A549 (cell line): Measurements from ENCODE around the gene AFF3.

Experiments
- CEBPB ChIP-seq, 2 experiments: fragments of >200 bp in 1 of 2; sonication (Bioruptor Twin) in 1 of 2; formaldehyde crosslinking in 1 of 2; IDR thresholded peaks; 2 replicates each; pipeline ENCODE4 v1.6.1; 2012 to 2016
- HDAC2 ChIP-seq: fragments of 200-600 bp; sonication (generic); IDR thresholded peaks from 2 replicates; pipeline ENCODE4 v1.6.1; 2016
- JUN ChIP-seq, 2 experiments: fragments of >200 bp; sonication (Bioruptor Twin); formaldehyde crosslinking; IDR thresholded peaks; 2 replicates in 1 of 2; 3 replicates in 1 of 2; pipeline ENCODE4 v1.6.1; 2016 to 2017
- POLR2A ChIP-seq: IDR thresholded peaks from 2 replicates; pipeline ENCODE4 v1.6.1; 2012; ENCODE audit warnings: mild to moderate bottlenecking, low read length
- SMC3 ChIP-seq: fragments of >200 bp; sonication (Bioruptor Twin); formaldehyde crosslinking; IDR thresholded peaks from 3 replicates; pipeline ENCODE4 v1.6.1; 2018; ENCODE audit warnings: inconsistent platforms
- ZFP36 ChIP-seq: fragments of 450-650 bp; IDR thresholded peaks from 2 replicates; pipeline ENCODE4 v1.6.1; 2014; ENCODE audit warnings: borderline replicate concordance; ENCODE audit not compliant: partially characterized antibody
- TF ChIP-seq, protein P1 (sequence below): fragments of >200 bp; sonication (Bioruptor Twin); formaldehyde crosslinking; IDR thresholded peaks from 3 replicates; pipeline ENCODE4 v1.5.1; 2016
- TF ChIP-seq, protein P2 (sequence below): fragments of 450-650 bp; IDR thresholded peaks from 2 replicates; pipeline ENCODE4 v1.6.1; 2014; ENCODE audit warnings: antibody characterized with exemption
- TF ChIP-seq, protein P3 (sequence below): IDR thresholded peaks from 2 replicates; pipeline ENCODE4 v1.6.1; 2012

DNA sequence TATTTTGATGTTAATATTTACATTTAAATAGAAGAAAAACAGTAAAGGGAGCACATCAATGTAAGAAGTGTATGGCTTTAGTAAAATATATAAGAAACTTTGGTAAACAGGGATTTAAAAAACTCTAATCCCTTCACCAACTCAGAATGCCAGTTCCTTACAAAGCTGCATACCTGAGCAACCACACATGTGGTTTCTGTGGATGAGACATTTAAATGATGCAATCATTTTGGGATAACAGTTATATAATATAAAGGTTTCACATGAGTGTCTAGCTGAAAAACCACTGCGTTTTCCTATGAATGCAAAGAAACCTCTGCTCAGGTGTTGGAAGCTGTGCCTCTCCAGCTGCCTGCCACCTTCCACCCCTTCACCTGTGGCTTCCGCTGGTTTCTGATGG, 443.5 kb downstream of the AFF3 start:
- TF ChIP-seq, protein P1, sequence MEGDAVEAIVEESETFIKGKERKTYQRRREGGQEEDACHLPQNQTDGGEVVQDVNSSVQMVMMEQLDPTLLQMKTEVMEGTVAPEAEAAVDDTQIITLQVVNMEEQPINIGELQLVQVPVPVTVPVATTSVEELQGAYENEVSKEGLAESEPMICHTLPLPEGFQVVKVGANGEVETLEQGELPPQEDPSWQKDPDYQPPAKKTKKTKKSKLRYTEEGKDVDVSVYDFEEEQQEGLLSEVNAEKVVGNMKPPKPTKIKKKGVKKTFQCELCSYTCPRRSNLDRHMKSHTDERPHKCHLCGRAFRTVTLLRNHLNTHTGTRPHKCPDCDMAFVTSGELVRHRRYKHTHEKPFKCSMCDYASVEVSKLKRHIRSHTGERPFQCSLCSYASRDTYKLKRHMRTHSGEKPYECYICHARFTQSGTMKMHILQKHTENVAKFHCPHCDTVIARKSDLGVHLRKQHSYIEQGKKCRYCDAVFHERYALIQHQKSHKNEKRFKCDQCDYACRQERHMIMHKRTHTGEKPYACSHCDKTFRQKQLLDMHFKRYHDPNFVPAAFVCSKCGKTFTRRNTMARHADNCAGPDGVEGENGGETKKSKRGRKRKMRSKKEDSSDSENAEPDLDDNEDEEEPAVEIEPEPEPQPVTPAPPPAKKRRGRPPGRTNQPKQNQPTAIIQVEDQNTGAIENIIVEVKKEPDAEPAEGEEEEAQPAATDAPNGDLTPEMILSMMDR, result no peak
- TF ChIP-seq CEBPB (IDR thresholded peaks at IDR 0.05) (no peak), JUN (IDR thresholded peaks at IDR 0.05) (no peak), HDAC2 (no peak), SMC3 (no peak), POLR2A (no peak), ZFP36 (no peak)
- TF ChIP-seq, protein P2, sequence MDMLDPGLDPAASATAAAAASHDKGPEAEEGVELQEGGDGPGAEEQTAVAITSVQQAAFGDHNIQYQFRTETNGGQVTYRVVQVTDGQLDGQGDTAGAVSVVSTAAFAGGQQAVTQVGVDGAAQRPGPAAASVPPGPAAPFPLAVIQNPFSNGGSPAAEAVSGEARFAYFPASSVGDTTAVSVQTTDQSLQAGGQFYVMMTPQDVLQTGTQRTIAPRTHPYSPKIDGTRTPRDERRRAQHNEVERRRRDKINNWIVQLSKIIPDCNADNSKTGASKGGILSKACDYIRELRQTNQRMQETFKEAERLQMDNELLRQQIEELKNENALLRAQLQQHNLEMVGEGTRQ, result no peak
- TF ChIP-seq, protein P3, sequence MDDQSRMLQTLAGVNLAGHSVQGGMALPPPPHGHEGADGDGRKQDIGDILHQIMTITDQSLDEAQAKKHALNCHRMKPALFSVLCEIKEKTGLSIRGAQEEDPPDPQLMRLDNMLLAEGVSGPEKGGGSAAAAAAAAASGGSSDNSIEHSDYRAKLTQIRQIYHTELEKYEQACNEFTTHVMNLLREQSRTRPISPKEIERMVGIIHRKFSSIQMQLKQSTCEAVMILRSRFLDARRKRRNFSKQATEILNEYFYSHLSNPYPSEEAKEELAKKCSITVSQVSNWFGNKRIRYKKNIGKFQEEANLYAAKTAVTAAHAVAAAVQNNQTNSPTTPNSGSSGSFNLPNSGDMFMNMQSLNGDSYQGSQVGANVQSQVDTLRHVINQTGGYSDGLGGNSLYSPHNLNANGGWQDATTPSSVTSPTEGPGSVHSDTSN, result no peak
